Immature natural killer cell (primary cell): ENCODE results near the gene CDH22. TPM values are rescaled to one million over a fixed set of nuclear protein-coding genes. Genes with fewer than 3 reads are reported as not detected.

Experiments used
- DNase-seq, 3 donors: peaks; one replicate each; pipeline ENCODE4 v3.0.0; 2022; ENCODE audit warnings: mixed read lengths in 1 of 3
- H3K27ac Mint-ChIP-seq, 6 donors: one replicate each; pipeline ENCODE4 v1.8.0; 2020; ENCODE audit warnings: mixed read lengths in 6 of 6, mild to moderate bottlenecking in 5 of 6, inconsistent platforms in 4 of 6, moderate library complexity in 3 of 6
- H3K27me3 Mint-ChIP-seq, 3 donors: one replicate each; pipeline ENCODE4 v1.8.0; 2020 to 2021; ENCODE audit warnings: low read depth in 3 of 3, mild to moderate bottlenecking in 3 of 3, mixed read lengths in 3 of 3, moderate library complexity in 3 of 3, inconsistent platforms in 1 of 3
- H3K36me3 Mint-ChIP-seq, 3 donors: one replicate each; pipeline ENCODE4 v1.8.0; 2020; ENCODE audit warnings: mixed read lengths in 3 of 3, inconsistent platforms in 2 of 3, mild to moderate bottlenecking in 2 of 3
- H3K4me1 Mint-ChIP-seq, 2 donors: one replicate each; pipeline ENCODE4 v1.8.0; 2020; ENCODE audit warnings: inconsistent platforms in 2 of 2, mild to moderate bottlenecking in 2 of 2, mixed read lengths in 2 of 2, moderate library complexity in 1 of 2
- H3K4me3 Mint-ChIP-seq, 5 donors: one replicate each; pipeline ENCODE4 v1.8.0; 2020; ENCODE audit warnings: mild to moderate bottlenecking in 5 of 5, mixed read lengths in 5 of 5, inconsistent platforms in 3 of 5, moderate library complexity in 3 of 5
- H3K9me3 Mint-ChIP-seq, 6 donors: one replicate each; pipeline ENCODE4 v1.8.0; 2020; ENCODE audit warnings: mild to moderate bottlenecking in 6 of 6, mixed read lengths in 6 of 6, inconsistent platforms in 4 of 6, moderate library complexity in 3 of 6
- polyA plus RNA-seq, 3 donors: library from polyadenylated mRNA; unstranded; fragments of 300-500 nt; fragmentation: Illumina TruSeq; gene quantifications; one replicate each; pipeline ENCODE4 v1.2.3, GENCODE V29; 2021

The CDH22 gene
- polyA plus RNA-seq, 3 donors from 2014 or later: not detected

- H3K27me3 Mint-ChIP-seq: peaks cover 3 to 6% (median 4%) of the 10 kb centered on the region in 3 donors
- no peaks in the 10 kb centered on the region for H3K4me1 Mint-ChIP-seq
- H3K9me3 Mint-ChIP-seq: no peaks in the 10 kb centered on the region
Measured at GRCh38 chr20:46145713-46146112, 162.6 kb downstream of the CDH22 start.

GRCh38 chr20:46144432-46145025 is 163.8 kb downstream of the CDH22 start:
- peaks cover 4 to 8% (median 5%) of the 10 kb centered on the region in 3 donors for H3K27me3 Mint-ChIP-seq

More at GRCh38 chr20:46145713-46146112, 162.6 kb downstream of the CDH22 start:
- DNase-seq: no peak
- Mint-ChIP-seq H3K36me3 (no peaks in the 10 kb centered on the region), H3K27ac (no peak overlapping the region), H3K4me3 (no peak overlapping the region)

GRCh38 chr20:46142124-46142523 is 166.2 kb downstream of the CDH22 start:
- Mint-ChIP-seq H3K36me3 (no peaks in the 10 kb centered on the region), H3K9me3 (no peaks in the 10 kb centered on the region), H3K27ac (no peak overlapping the region), H3K4me1 (no peaks in the 10 kb centered on the region), H3K4me3 (no peak overlapping the region), H3K27me3 (peaks cover 6 to 14% (median 6%) of the 10 kb centered on the region in 3 donors)
- DNase-seq: no peak

More at GRCh38 chr20:46144432-46145025, 163.8 kb downstream of the CDH22 start:
- Mint-ChIP-seq H3K27ac (no peak overlapping the region), H3K9me3 (no peaks in the 10 kb centered on the region), H3K4me1 (no peaks in the 10 kb centered on the region), H3K36me3 (no peaks in the 10 kb centered on the region), H3K4me3 (no peak overlapping the region)
- DNase-seq: no peak

- no peak overlapping the region for H3K27ac Mint-ChIP-seq
- H3K4me3 Mint-ChIP-seq: no peak overlapping the region
Measured at GRCh38 chr20:46139908-46140482, 168.3 kb downstream of the CDH22 start.

GRCh38 chr20:46139266-46139889 is 168.9 kb downstream of the CDH22 start:
- no peaks in the 10 kb centered on the region for H3K36me3 Mint-ChIP-seq
- no peak overlapping the region for H3K27ac Mint-ChIP-seq
- H3K4me3 Mint-ChIP-seq: no peak overlapping the region
- H3K4me1 Mint-ChIP-seq: no peaks in the 10 kb centered on the region
- H3K9me3 Mint-ChIP-seq: no peaks in the 10 kb centered on the region
- DNase-seq: no peak
- H3K27me3 Mint-ChIP-seq: peaks cover 3 to 20% (median 6%) of the 10 kb centered on the region in 3 donors

More at GRCh38 chr20:46139908-46140482, 168.3 kb downstream of the CDH22 start:
- no peak for DNase-seq
- H3K9me3 Mint-ChIP-seq: no peaks in the 10 kb centered on the region
- H3K4me1 Mint-ChIP-seq: no peaks in the 10 kb centered on the region
- H3K27me3 Mint-ChIP-seq: peaks cover 6 to 20% (median 6%) of the 10 kb centered on the region in 3 donors
- H3K36me3 Mint-ChIP-seq: no peaks in the 10 kb centered on the region

GRCh38 chr20:46137816-46138215 is 170.5 kb downstream of the CDH22 start:
- no peak overlapping the region for H3K4me3 Mint-ChIP-seq
- H3K4me1 Mint-ChIP-seq: no peaks in the 10 kb centered on the region
- H3K27ac Mint-ChIP-seq: no peak overlapping the region
- H3K9me3 Mint-ChIP-seq: no peaks in the 10 kb centered on the region
- peaks cover 3 to 20% (median 6%) of the 10 kb centered on the region in 3 donors for H3K27me3 Mint-ChIP-seq
- no peaks in the 10 kb centered on the region for H3K36me3 Mint-ChIP-seq
- no peak for DNase-seq

- peaks cover 9 to 19% (median 9%) of the 10 kb centered on the region in 3 donors for H3K27me3 Mint-ChIP-seq
Measured at GRCh38 chr20:46135856-46136633, 172.3 kb downstream of the CDH22 start.

GRCh38 chr20:46134716-46135115 is 173.6 kb downstream of the CDH22 start:
- H3K27me3 Mint-ChIP-seq: peaks cover 9 to 20% (median 9%) of the 10 kb centered on the region in 3 donors

More at GRCh38 chr20:46135856-46136633, 172.3 kb downstream of the CDH22 start:
- H3K9me3 Mint-ChIP-seq: no peaks in the 10 kb centered on the region
- no peaks in the 10 kb centered on the region for H3K36me3 Mint-ChIP-seq
- H3K4me3 Mint-ChIP-seq: no peak overlapping the region
- DNase-seq: no peak
- H3K4me1 Mint-ChIP-seq: no peaks in the 10 kb centered on the region
- H3K27ac Mint-ChIP-seq: no peak overlapping the region

GRCh38 chr20:46133886-46134654 is 174.2 kb downstream of the CDH22 start:
- Mint-ChIP-seq H3K4me3 (no peak overlapping the region), H3K27me3 (peaks cover 6 to 20% (median 11%) of the 10 kb centered on the region in 3 donors), H3K27ac (no peak overlapping the region), H3K4me1 (no peaks in the 10 kb centered on the region), H3K36me3 (no peaks in the 10 kb centered on the region), H3K9me3 (no peaks in the 10 kb centered on the region)
- DNase-seq: no peak

More at GRCh38 chr20:46134716-46135115, 173.6 kb downstream of the CDH22 start:
- DNase-seq: no peak
- Mint-ChIP-seq H3K4me3 (no peak overlapping the region), H3K36me3 (no peaks in the 10 kb centered on the region), H3K9me3 (no peaks in the 10 kb centered on the region), H3K27ac (no peak overlapping the region), H3K4me1 (no peaks in the 10 kb centered on the region)

- H3K9me3 Mint-ChIP-seq: no peaks in the 10 kb centered on the region
- no peak overlapping the region for H3K4me3 Mint-ChIP-seq
- H3K27me3 Mint-ChIP-seq: peaks cover 6 to 18% (median 9%) of the 10 kb centered on the region in 3 donors
- no peaks in the 10 kb centered on the region for H3K4me1 Mint-ChIP-seq
- peak; percentile 18 to 35 (median 18) for DNase-seq
- peaks cover 0 to 1% (median 0%) of the 10 kb centered on the region in 3 donors for H3K36me3 Mint-ChIP-seq
- no peak overlapping the region for H3K27ac Mint-ChIP-seq
Measured at GRCh38 chr20:46132705-46133120, 175.6 kb downstream of the CDH22 start.

GRCh38 chr20:46131396-46131795 is 176.9 kb downstream of the CDH22 start:
- Mint-ChIP-seq H3K27me3 (peaks cover 6 to 13% (median 9%) of the 10 kb centered on the region in 3 donors), H3K4me1 (no peaks in the 10 kb centered on the region), H3K9me3 (no peaks in the 10 kb centered on the region), H3K27ac (peak overlapping the region in 1 of 6 donors; percentile 30), H3K36me3 (peaks cover 0 to 10% (median 3%) of the 10 kb centered on the region in 3 donors), H3K4me3 (no peak overlapping the region)
- no peak for DNase-seq

GRCh38 chr20:46130534-46130933 is 177.8 kb downstream of the CDH22 start:
- DNase-seq: no peak
- H3K27me3 Mint-ChIP-seq: peaks cover 6 to 9% (median 8%) of the 10 kb centered on the region in 3 donors
- H3K9me3 Mint-ChIP-seq: no peaks in the 10 kb centered on the region
- no peaks in the 10 kb centered on the region for H3K4me1 Mint-ChIP-seq
- peaks cover 0 to 14% (median 10%) of the 10 kb centered on the region in 3 donors for H3K36me3 Mint-ChIP-seq
- H3K4me3 Mint-ChIP-seq: no peak overlapping the region
- H3K27ac Mint-ChIP-seq: no peak overlapping the region

GRCh38 chr20:46129955-46130481 is 178.3 kb downstream of the CDH22 start:
- Mint-ChIP-seq H3K27ac (no peak overlapping the region), H3K9me3 (no peaks in the 10 kb centered on the region), H3K27me3 (peaks cover 6 to 10% (median 8%) of the 10 kb centered on the region in 3 donors), H3K4me1 (no peaks in the 10 kb centered on the region), H3K4me3 (no peak overlapping the region), H3K36me3 (peaks cover 0 to 16% (median 12%) of the 10 kb centered on the region in 3 donors)
- no peak for DNase-seq
